Gastrocnemius medialis (tissue), 4 donors: ENCODE measurements around the gene PNCK.

Experiments used
- POLR2A ChIP-seq, 2 donors: fragments of 450-650 bp; IDR thresholded peaks; one replicate each; pipeline ENCODE4 v1.6.1; 2017; ENCODE audit warnings: antibody characterized with exemption in 2 of 2, mild to moderate bottlenecking in 2 of 2, moderate library complexity in 2 of 2
- TF ChIP-seq, protein P1 (sequence below), 5 experiments: fragments of 450-650 bp in 3 of 5; fragments of 200-600 bp in 2 of 5; sonication (generic) in 2 of 5; IDR thresholded peaks in 4 of 5; conservative IDR thresholded peaks in 1 of 5; 1 replicate in 4 of 5; 2 replicates in 1 of 5; pipeline ENCODE4 v1.5.1; 2016 to 2019; ENCODE audit warnings: antibody characterized with exemption in 5 of 5, mild to moderate bottlenecking in 3 of 5, moderate library complexity in 3 of 5

DNA sequence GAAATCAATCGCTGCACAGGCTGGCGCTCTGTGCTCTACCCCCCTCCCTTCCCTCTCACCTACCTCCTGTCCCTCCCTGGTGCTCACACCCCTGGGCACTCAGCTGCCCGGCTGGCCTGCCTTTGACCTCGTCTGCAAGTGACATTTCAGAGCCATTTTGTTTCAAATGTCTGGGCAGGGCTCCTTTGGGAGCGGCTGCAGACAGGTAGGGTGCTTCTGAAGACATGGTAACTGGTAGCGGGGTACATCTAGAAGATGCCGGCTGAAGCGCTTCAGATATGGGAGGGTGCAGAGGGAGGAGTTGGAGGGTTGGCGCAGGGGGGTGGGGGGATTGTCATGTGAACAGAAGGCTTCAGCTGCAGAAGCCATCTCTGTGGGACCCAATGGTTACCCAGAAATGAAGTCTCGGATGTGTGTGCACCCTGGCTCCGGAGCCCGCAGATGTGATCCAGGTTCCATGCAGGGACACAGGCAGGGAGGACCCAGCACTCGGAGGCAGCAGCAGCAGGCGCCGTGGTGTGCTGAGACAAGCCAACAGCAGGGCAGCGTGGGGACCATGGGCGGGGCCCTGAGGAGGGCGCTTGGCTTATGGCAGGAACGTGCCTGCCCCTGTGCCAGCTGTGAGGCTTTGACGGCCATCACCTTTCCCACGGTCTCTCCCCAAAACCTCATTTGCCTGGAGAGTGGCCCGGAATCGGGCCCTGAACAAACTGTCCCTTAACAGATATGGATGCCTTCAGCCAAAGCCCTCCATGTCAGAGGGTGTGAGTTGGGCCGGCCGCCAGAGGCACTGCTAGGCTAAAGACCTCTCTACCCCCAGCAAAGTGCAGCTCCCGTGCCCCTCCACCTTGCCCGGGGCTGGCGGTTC, 34.2 kb downstream of the PNCK start:
- TF ChIP-seq, protein P1, sequence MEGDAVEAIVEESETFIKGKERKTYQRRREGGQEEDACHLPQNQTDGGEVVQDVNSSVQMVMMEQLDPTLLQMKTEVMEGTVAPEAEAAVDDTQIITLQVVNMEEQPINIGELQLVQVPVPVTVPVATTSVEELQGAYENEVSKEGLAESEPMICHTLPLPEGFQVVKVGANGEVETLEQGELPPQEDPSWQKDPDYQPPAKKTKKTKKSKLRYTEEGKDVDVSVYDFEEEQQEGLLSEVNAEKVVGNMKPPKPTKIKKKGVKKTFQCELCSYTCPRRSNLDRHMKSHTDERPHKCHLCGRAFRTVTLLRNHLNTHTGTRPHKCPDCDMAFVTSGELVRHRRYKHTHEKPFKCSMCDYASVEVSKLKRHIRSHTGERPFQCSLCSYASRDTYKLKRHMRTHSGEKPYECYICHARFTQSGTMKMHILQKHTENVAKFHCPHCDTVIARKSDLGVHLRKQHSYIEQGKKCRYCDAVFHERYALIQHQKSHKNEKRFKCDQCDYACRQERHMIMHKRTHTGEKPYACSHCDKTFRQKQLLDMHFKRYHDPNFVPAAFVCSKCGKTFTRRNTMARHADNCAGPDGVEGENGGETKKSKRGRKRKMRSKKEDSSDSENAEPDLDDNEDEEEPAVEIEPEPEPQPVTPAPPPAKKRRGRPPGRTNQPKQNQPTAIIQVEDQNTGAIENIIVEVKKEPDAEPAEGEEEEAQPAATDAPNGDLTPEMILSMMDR (IDR thresholded peaks at IDR 0.05 in 4 of 5, conservative IDR thresholded peaks at IDR 0.05 in 1 of 5) = no peak
- TF ChIP-seq POLR2A (IDR thresholded peaks at IDR 0.05) = no peak
